PC-3 (cell line): ENCODE results near the gene TP53RK. TPM values are rescaled to one million over a fixed set of nuclear protein-coding genes. Genes with fewer than 3 reads are reported as not detected.

Source experiments
- ATAC-seq: fragments of 200-7000 bp; cut with Tn5 transposase; 2 replicates; pipeline ENCODE4 v1.9.1; 2020; ENCODE audit warnings: mild to moderate bottlenecking, moderate library complexity
- BruUV-seq: library from RNA; stranded (reverse); fragments of 400-500 nt; replicated peaks from 2 replicates; lab custom pipeline; 2021; lab: Mats Ljungman, UMichigan
- CTCF ChIA-PET: fragments of 300-600 bp; sonication (Branson Sonifier 250); formaldehyde crosslinking; loops from one replicate; lab custom pipeline; 2022; ENCODE audit warnings: antibody characterized with exemption; lab: Charles Lee
- POLR2A ChIA-PET: fragments of 300-600 bp; sonication (Branson Sonifier 250); formaldehyde crosslinking; loops from one replicate; lab custom pipeline; 2022; ENCODE audit warnings: antibody characterized with exemption; ENCODE audit not compliant: unreplicated experiment; lab: Charles Lee
- DNase-seq: peaks from one replicate; pipeline ENCODE4 v3.0.0-alpha.2; 2015
- H2AFZ ChIP-seq: fragments of 300-600 bp; sonication (generic); 2 replicates; pipeline ENCODE4 v1.6.0; 2016; ENCODE audit warnings: antibody characterized with exemption, low read length
- H3F3A ChIP-seq: fragments of 300-600 bp; sonication (generic); one replicate; pipeline ENCODE4 v1.6.0; 2017; ENCODE audit warnings: antibody characterized with exemption, low read length, control low read depth, mild to moderate bottlenecking; ENCODE audit not compliant: unreplicated experiment
- H3K27ac ChIP-seq: fragments of 300-600 bp; sonication (generic); 2 replicates; pipeline ENCODE4 v1.5.1; 2016; ENCODE audit warnings: mild to moderate bottlenecking, low read length
- H3K27me3 ChIP-seq: fragments of 300-600 bp; sonication (generic); 2 replicates; pipeline ENCODE4 v1.6.1; 2016; ENCODE audit warnings: low read length, mixed read lengths
- H3K36me3 ChIP-seq: fragments of 300-600 bp; sonication (generic); 2 replicates; pipeline ENCODE4 v1.6.1; 2016; ENCODE audit warnings: low read depth, mixed run types, low read length, mixed read lengths
- H3K4me1 ChIP-seq: fragments of 300-600 bp; sonication (generic); 2 replicates; pipeline ENCODE4 v1.5.1; 2016; ENCODE audit warnings: low read length; ENCODE audit not compliant: insufficient read depth
- H3K4me2 ChIP-seq: fragments of 300-600 bp; sonication (generic); 2 replicates; pipeline ENCODE4 v1.6.0; 2016; ENCODE audit warnings: low read length
- H3K4me3 ChIP-seq: fragments of 300-600 bp; sonication (generic); 2 replicates; pipeline ENCODE4 v1.5.1; 2016; ENCODE audit warnings: mild to moderate bottlenecking, low read length, mixed read lengths
- H3K79me2 ChIP-seq: fragments of 300-600 bp; sonication (generic); 2 replicates; pipeline ENCODE4 v1.6.1; 2017; ENCODE audit warnings: low read length, mixed read lengths
- H3K9ac ChIP-seq: fragments of 300-600 bp; sonication (generic); 2 replicates; pipeline ENCODE4 v1.6.0; 2016; ENCODE audit warnings: mild to moderate bottlenecking, low read length
- H3K9me2 ChIP-seq: fragments of 300-600 bp; sonication (generic); replicated peaks from 2 replicates; pipeline ENCODE4 v1.6.1; 2016; ENCODE audit warnings: mixed run types, low read length, mixed read lengths
- H3K9me3 ChIP-seq: fragments of 300-600 bp; sonication (generic); 2 replicates; pipeline ENCODE4 v1.6.1; 2016; ENCODE audit warnings: low read length, mixed read lengths
- H4K20me1 ChIP-seq: fragments of 300-600 bp; sonication (generic); 2 replicates; pipeline ENCODE4 v1.6.1; 2016; ENCODE audit warnings: low read length, mixed read lengths
- EZH2 ChIP-seq: fragments of 300-600 bp; sonication (generic); IDR thresholded peaks from one replicate; pipeline ENCODE4 v1.6.1; 2017; ENCODE audit warnings: antibody characterized with exemption, mild to moderate bottlenecking, low read length; ENCODE audit not compliant: unreplicated experiment
- EZH2phosphoT487 ChIP-seq: fragments of 300-600 bp; sonication (generic); IDR thresholded peaks from 2 replicates; pipeline ENCODE4 v1.6.1; 2018; ENCODE audit warnings: mild to moderate bottlenecking, antibody characterized with exemption, low read length, borderline replicate concordance
- intact Hi-C: fragments of 100-400 bp; cut with micrococcal nuclease; formaldehyde crosslinking; loops from 2 replicates; pipeline ENCODE4 v1.9.0; 2023
- total RNA-seq: library from RNA; depleted of rRNA; stranded (reverse); fragments of >200 nt; gene quantifications from 2 replicates; pipeline ENCODE4 v1.2.3, GENCODE V29; 2014
- TF ChIP-seq, protein P1 (sequence below): fragments of 300-600 bp; sonication (generic); conservative IDR thresholded peaks from 2 replicates; pipeline ENCODE4 v1.5.1; 2017; ENCODE audit warnings: antibody characterized with exemption, low read depth, mild to moderate bottlenecking, low read length

The TP53RK gene
- total RNA-seq, 1 experiment from 2014 or later, result 41.4 TPM

DNA sequence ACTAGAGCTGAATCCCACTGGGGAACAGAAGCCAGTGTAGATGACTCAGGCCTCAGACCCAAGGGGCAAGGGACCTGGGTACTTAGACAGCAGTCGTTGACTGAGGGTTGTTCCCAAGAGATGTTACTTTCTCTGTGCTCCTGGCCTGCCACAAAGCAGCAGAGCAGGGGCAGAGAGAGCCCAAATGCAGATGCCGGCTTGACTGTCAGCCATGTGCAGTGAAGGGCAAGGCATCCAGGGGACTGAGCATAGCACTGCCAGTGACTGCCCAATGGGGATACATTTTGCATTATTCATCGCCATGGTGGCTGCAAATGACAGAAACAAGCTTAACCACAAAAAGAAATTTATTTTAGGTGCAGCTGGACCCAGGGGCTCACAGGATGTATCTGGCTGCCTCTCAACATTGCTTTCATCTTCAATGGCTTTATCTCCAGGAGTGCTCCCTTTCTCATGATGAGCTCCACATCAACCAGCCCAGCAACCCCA, 7.6 kb upstream of the TP53RK start:
- H3K79me2 ChIP-seq, result no peaks in the 10 kb centered on the region
- POLR2A ChIA-PET, result no interaction called here
- H3K9ac ChIP-seq, result no peak overlapping the region
- no peaks in the 10 kb centered on the region for H3K9me2 ChIP-seq
- H2AFZ ChIP-seq, result no peak overlapping the region
- intact Hi-C loops, result no loop called here
- ATAC-seq (no peak), DNase-seq (no peak)
- H3K36me3 ChIP-seq, result no peaks in the 10 kb centered on the region
- no peak overlapping the region for H3K4me3 ChIP-seq
- no peaks in the 10 kb centered on the region for H4K20me1 ChIP-seq
- H3K27me3 ChIP-seq, result no peaks in the 10 kb centered on the region
- H3F3A ChIP-seq, result no peaks in the 10 kb centered on the region
- no peak for TF ChIP-seq EZH2phosphoT487
- TF ChIP-seq, protein P1, sequence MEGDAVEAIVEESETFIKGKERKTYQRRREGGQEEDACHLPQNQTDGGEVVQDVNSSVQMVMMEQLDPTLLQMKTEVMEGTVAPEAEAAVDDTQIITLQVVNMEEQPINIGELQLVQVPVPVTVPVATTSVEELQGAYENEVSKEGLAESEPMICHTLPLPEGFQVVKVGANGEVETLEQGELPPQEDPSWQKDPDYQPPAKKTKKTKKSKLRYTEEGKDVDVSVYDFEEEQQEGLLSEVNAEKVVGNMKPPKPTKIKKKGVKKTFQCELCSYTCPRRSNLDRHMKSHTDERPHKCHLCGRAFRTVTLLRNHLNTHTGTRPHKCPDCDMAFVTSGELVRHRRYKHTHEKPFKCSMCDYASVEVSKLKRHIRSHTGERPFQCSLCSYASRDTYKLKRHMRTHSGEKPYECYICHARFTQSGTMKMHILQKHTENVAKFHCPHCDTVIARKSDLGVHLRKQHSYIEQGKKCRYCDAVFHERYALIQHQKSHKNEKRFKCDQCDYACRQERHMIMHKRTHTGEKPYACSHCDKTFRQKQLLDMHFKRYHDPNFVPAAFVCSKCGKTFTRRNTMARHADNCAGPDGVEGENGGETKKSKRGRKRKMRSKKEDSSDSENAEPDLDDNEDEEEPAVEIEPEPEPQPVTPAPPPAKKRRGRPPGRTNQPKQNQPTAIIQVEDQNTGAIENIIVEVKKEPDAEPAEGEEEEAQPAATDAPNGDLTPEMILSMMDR, result no peak
- no peak for TF ChIP-seq EZH2
- CTCF ChIA-PET, result no interaction called here
- no peak overlapping the region for H3K4me2 ChIP-seq
- BruUV-seq, result no TSS peak
- no peak overlapping the region for H3K27ac ChIP-seq
- H3K4me1 ChIP-seq, result no peaks in the 10 kb centered on the region
- H3K9me3 ChIP-seq, result no peaks in the 10 kb centered on the region

DNA sequence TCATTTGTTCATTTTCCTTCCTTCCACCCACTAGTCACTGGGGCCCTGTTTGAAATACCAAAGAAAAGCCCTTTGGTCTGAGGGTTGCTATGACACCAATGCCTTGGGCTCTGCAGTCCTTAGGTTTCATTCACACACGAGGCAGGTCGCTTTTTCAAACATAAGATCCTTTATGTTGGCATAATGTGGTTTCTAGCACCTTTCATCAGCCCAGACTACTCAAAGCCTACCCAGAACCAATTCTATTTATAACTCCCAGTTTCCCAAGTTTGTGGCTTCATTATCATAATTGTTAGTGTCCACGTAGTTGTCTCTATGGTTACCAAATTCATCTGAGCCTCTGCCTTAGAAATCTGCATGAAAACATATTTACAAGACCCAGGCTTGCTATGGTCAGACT, 6.6 kb upstream of the TP53RK start:
- Histone ChIP-seq H3K9me3 (no peaks in the 10 kb centered on the region), H4K20me1 (no peaks in the 10 kb centered on the region), H3F3A (no peaks in the 10 kb centered on the region), H3K4me1 (no peaks in the 10 kb centered on the region), H3K27me3 (no peaks in the 10 kb centered on the region), H3K9me2 (no peaks in the 10 kb centered on the region), H2AFZ (no peak overlapping the region), H3K4me3 (no peak overlapping the region), H3K27ac (no peak overlapping the region), H3K4me2 (no peak overlapping the region), H3K36me3 (no peaks in the 10 kb centered on the region), H3K79me2 (no peaks in the 10 kb centered on the region), H3K9ac (no peak overlapping the region)
- ChIA-PET CTCF (no interaction called here), POLR2A (no interaction called here)
- intact Hi-C loops, result no loop called here
- TF ChIP-seq, protein P1, result no peak
- no peak for TF ChIP-seq EZH2phosphoT487
- TF ChIP-seq EZH2, result no peak
- no TSS peak for BruUV-seq
- DNase-seq (no peak), ATAC-seq (no peak; the same call in 1 of the 2 replicates)

GRCh38 chr20:46694484-46694883, 5.2 kb upstream of the TP53RK start:
- ATAC-seq (no peak), DNase-seq (peak; percentile 25)
- H3K36me3 ChIP-seq, result no peaks in the 10 kb centered on the region
- peak overlapping the region; percentile 23; the same call in 1 of the 2 replicates for H2AFZ ChIP-seq
- ChIA-PET CTCF (no interaction called here), POLR2A (no interaction called here)
- no peaks in the 10 kb centered on the region for H3K27me3 ChIP-seq
- H3K9me3 ChIP-seq, result no peaks in the 10 kb centered on the region
- no peaks in the 10 kb centered on the region for H3F3A ChIP-seq
- H3K9ac ChIP-seq, result no peak overlapping the region
- TF ChIP-seq EZH2phosphoT487, result no peak
- TF ChIP-seq, protein P1, result no peak
- TF ChIP-seq EZH2, result no peak
- H3K27ac ChIP-seq, result no peak overlapping the region
- no peaks in the 10 kb centered on the region for H3K9me2 ChIP-seq
- H3K79me2 ChIP-seq, result no peaks in the 10 kb centered on the region
- intact Hi-C loops, result no loop called here
- H3K4me1 ChIP-seq, result peaks cover 5% of the 10 kb centered on the region
- BruUV-seq, result no TSS peak
- no peaks in the 10 kb centered on the region for H4K20me1 ChIP-seq
- no peak overlapping the region for H3K4me2 ChIP-seq
- no peak overlapping the region for H3K4me3 ChIP-seq
